ENCODE data around the gene TMEM183A. TPM values are rescaled to one million over a fixed set of nuclear protein-coding genes. Genes with fewer than 3 reads are reported as not detected.
"Not testable (repeated sequence)": the region's sequence is repeated elsewhere in the genome, so short reads cannot be mapped to it uniquely, and the experiment has no call there.

TMEM183A gene
- polyA plus RNA-seq (ENCODE audit: insufficient read length in 3 of 3) = 10 to 100 TPM; 79.8 to 82.3 (median 82.1) TPM

DNA sequence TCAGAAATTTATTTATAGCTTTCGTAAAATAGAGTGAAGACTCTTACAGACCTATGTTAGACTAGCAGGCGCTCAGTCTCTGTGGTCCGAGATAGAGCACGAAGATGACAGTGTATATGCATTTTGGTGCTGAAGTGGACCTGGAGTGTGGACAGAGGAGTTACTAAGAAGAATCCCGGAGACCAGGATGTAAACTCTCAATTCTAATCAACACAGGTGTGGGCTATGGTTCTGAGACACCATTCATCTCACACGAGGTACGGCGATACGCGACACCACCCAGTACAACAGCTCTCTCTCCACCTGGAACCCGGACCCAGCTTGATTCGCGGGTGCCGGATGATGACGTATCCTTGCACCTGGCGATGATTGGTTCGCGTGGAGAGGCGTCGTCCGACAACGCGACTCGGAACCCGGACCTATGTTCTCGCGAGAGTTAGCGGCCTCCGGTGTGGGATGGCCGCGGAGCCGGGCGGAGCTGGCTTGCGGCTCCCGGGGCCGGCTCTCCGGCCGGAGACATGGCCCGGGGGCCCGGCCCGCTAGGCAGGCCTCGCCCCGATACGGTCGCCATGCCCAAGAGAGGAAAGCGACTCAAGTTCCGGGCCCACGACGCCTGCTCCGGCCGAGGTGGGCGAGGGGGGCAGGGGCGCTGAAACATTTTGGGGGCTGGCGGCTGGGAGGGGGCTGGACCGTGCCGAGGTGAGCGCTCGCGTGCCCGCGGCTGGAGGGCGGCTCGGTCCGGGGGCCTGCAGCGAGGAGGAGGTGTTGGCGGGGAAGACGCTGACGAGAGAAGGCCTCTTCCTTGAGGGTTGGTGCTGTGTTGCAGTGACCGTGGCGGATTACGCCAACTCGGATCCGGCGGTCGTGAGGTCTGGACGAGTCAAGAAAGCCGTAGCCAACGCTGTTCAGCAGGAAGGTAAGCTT lies at the start of gene TMEM183A:
TMEM183A (plus strand) TSS at position 427 of the 924 bp plus-strand sequence; CDS start at position 519, 92 bp downstream.
- peak; percentile 93 to 97 (median 96) for DNase-seq (ENCODE audit: low read depth in 3 of 3, low spot score in 2 of 3)

- peak in 2 of 3 donors; percentile 67 to 71 for DNase-seq (ENCODE audit: low read depth in 3 of 3, low spot score in 2 of 3)
These were observed 49.2 kb upstream of the TMEM183A start, which contains the start of gene ADIPOR1 for GRCh38 chr1:202957733-202958543. Gene ADIPOR1 (minus strand): TSS chr1:202958312. CDS start chr1:202951070, 7,242 bp downstream.

DNA sequence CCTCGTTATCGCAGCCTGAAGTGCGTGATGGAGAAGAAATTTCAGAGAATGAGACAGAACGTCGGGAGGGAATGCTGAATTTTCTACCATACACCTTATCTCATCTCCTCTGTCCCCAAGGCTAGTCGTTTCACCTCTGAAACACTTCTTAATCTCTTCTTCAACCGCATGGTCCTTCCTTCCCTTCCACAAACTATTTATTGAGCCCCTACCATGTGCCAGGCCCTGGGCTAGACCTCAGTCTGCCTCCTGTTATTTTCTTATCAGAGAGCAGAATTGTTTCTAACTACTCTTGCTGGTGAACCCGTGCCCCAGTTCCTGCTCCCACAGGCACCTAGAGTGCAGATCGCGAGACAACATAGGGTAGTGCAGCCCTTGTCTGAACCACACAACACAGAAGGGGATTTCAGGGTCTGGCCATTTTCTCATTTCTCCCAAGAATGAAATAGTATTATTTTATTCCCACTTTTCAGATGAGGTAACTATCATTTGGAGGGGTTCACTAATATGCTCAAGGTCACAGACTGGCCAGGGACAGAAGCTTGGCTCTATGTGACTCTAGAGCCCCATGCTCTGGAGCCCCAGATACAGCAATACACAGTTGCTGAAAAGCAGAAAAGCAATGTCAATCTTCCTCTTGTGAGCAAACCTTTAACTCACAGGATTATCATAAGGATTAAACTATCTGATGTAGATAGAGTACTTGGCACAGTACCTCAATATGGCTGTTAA lies 48.5 kb upstream of the TMEM183A start:
- DNase-seq (ENCODE audit: low read depth in 3 of 3, low spot score in 2 of 3) = no peak

DNA sequence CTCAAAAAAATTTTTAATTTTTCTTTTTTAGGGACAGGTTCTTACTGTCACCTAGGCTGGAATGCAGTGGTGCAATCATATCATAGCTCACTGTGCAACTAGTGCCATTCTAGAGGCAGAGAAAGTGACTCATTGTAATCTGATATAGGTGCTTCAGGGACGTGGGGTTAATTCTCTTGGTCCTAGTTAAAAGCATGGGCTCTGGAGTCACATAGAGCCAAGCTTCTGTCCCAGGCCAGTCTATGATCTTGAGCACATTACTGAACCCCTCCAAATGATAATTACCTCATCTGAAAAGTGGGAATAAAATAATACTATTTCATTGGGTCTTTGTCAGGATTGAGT lies 47.9 kb upstream of the TMEM183A start:
- DNase-seq (ENCODE audit: low read depth in 3 of 3, low spot score in 2 of 3) = no peak

- no peak for DNase-seq (ENCODE audit: low read depth in 3 of 3, low spot score in 2 of 3)
These were observed 45.8 kb upstream of the TMEM183A start for GRCh38 chr1:202961220-202961880.

- DNase-seq (ENCODE audit: low read depth in 3 of 3, low spot score in 2 of 3) = no peak
These were observed 42.3 kb upstream of the TMEM183A start for GRCh38 chr1:202964791-202965410.

GRCh38 chr1:202965422-202965821 lies 41.8 kb upstream of the TMEM183A start:
- no peak for DNase-seq (ENCODE audit: low read depth in 3 of 3, low spot score in 2 of 3)

DNA sequence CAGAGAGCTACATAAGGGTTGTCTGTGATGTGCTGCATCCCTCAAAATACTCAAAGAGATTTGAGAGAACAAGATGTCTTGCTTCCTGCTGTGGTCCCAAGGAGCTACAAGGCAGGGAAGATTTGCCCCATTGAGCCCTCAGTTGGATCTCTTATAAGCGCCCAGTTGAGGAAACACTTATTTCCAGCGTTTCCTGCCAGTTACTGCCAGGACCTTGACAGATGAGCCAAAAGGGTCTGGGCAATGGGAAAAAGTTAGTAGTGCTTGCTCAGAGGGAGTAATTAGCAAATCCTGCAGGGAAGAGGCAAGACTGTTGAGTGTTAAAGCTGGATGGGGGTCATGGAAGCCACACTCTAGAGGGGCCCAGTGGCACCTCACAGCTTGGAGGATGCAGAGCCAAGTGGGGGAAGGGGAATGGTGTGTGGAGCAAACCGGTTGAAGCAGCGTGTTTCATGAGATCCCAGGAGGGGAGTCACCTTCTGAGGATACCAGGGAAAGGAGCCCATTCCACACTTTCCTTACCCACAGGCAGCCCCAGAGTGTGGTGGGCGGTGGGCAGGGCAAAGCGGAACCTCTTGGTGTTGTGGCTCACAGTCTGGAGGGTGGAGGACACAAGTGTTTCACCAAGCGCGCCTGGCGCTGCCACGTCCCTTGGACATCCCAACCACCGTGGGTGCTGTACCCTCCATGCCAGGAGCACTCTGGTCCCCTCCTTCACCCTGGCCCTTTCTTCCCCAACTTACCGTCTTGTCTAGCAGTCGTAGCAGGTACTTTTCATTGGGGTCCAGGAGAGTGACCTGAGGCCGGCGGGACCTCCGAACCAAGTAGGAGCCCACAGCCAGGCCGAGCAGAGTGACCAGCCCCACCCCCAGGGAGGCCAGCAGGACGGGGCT lies 40.9 kb upstream of the TMEM183A start:
- DNase-seq (ENCODE audit: low read depth in 3 of 3, low spot score in 2 of 3) = no peak

DNA sequence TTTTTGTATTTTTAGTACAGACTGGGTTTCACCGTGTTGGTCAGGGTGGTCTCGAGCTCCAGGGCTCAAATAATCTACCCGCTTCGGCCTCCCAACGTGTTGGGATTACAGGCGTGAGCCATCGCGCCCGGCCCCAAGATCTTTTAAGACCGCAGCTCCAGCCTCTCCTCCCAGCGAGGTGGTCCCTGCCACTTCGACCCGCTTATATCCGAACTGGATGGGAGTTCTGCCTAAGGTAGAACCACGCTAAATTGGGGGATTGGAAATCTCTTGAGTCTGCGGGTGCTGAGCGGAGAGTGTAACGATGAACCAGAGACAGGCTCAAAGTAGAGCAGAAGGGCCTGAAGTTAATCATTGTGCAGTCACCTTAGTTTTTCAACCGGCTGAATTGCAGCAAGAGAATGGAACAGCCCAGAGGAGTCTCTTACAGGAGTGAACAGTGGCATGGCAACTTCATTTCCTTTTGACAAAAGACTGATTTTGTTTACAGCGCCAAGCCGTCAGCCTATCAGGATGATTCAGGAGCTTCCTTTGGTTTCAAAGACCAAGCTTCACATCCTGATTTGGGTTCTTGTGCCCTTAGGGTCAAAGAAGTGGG lies 39.4 kb upstream of the TMEM183A start:
- DNase-seq (ENCODE audit: low read depth in 3 of 3, low spot score in 2 of 3) = no peak

- DNase-seq (ENCODE audit: low read depth in 3 of 3, low spot score in 2 of 3) = no peak
These were observed 38.8 kb upstream of the TMEM183A start for GRCh38 chr1:202968351-202968750.

DNA sequence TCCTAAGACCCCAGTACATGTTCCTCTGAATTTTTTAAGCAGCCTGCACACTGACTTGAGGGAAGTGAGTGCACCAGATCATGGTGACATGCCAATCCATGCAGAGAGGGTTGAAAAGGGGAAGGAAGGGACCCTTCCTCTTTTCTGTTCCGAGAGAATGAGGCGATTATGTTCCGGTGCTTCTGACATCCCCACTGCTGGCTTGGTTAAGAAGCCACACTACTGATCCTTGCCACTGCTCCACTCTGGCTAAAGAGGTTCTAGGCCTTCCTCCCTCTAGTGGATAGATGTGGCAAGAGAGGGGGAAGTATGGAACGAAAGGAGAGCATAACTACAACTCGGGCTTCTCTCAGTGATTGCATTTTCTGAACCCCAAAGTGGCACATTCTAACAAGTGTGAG lies 38.3 kb upstream of the TMEM183A start:
- DNase-seq (ENCODE audit: low read depth in 3 of 3, low spot score in 2 of 3) = no peak

DNA sequence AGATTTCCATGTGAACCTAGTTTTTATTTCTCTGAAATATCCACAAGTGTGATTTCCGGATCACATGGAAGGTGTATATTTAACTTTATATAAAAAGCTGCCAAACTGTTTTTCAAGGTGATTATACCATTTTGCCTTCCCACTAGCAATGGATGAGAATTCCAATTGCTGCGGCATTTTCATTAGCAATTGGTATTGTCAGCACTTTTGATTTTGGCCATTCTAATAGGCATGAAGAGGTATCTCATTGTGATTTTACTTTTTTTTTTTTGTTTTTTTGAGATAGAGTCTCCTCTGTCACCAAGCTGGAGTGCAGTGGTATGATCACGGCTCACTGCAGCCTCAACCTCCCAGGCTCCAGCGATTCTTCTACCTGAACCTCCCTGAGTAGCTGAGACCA lies 35.1 kb upstream of the TMEM183A start:
- no peak for DNase-seq (ENCODE audit: low read depth in 3 of 3, low spot score in 2 of 3)

- no peak for DNase-seq (ENCODE audit: low read depth in 3 of 3, low spot score in 2 of 3)
These were observed 32.3 kb upstream of the TMEM183A start for GRCh38 chr1:202974856-202975255.

- DNase-seq (ENCODE audit: low read depth in 3 of 3, low spot score in 2 of 3) = no peak
These were observed 30.5 kb upstream of the TMEM183A start for GRCh38 chr1:202976633-202977032.

- no peak for DNase-seq (ENCODE audit: low read depth in 3 of 3, low spot score in 2 of 3)
These were observed 27.7 kb upstream of the TMEM183A start for GRCh38 chr1:202979459-202979858.

DNA sequence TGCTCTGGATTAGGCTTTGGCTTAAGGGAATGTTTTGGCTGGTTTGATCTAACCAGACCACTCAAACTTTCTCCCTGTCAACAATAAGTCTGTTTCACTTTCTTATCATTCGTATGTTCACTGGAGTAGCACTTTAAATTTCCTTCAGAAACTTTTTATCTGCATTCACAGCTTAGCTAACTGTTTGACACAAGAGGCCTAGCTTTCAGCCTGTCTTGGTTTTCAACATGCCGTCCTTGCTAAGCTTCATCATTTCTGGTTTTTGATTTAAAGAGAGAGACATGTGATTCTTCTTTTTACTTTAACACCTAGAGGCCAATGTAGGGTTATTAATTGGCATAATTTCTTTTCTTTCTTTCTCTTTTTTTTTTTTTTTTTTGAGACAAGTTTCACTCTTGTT lies 25.2 kb upstream of the TMEM183A start:
- DNase-seq (ENCODE audit: low read depth in 3 of 3, low spot score in 2 of 3) = no peak

DNA sequence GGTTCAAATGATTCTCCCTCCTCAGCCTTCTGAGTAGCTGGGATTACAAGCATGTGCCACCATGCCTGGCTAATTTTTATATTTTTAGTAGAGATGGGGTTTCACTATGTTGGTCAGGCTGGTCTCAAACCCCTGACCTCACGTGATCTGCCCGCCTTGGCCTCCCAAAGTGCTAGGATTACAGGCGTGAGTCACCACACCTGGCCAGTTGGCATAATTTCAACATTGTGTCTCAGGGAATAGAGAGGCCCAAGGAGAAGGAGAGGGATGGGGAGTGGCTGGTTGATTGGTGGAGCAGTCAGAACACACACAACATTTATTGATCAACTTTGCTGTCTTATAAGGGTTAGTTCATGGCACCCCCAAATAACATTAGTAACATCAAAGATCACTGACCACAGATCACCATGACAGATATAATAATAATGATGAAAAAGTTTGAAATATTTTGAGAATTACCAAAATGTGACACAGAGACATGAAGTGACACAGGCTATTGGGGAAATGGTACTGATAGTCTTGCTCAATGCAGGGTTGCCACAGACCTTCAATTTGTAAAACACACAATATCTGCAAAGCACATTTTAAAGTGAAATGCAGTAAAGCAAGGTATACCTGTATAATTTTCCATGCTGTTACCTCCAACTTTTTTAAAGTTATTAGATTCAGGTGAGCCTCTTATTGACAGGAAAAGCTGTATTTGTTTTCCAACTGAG lies 24.3 kb upstream of the TMEM183A start:
- DNase-seq (ENCODE audit: low read depth in 3 of 3, low spot score in 2 of 3) = no peak

- DNase-seq (ENCODE audit: low read depth in 3 of 3, low spot score in 2 of 3) = not testable (repeated sequence)
These were observed 21.1 kb upstream of the TMEM183A start for GRCh38 chr1:202986120-202986519.

All from right renal cortex interstitium (tissue), 3 donors.